Measurements from ENCODE around the gene RPS6KC1. TPM values are rescaled to one million over a fixed set of nuclear protein-coding genes. Genes with fewer than 3 reads are reported as not detected.
"Not testable (repeated sequence)": the region's sequence is repeated elsewhere in the genome, so short reads cannot be mapped to it uniquely, and the experiment has no call there.

RPS6KC1 gene
- total RNA-seq, 1 donor from 2014 or later: 9.5 TPM

DNA sequence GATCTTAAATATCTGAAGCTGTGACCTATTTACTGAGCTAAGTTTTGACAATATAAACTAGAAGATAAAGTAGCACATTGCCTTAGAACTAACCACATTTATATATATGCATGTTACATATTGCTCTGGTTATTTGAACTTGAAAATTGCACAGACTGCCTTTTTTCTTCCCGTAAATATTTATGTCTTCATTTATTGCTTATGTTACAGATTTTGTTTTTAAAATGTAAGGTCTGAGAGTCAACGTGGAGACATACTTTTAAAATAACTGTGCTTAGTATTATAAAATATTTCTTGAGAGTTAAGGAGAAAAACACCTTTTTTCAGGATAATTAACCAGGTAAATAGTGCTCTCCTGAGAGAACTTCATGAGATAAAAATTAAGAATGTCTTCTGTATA, 3.1 kb downstream of the RPS6KC1 start:
- intact Hi-C loops (cut with micrococcal nuclease): no loop called here
- no peak for ATAC-seq

DNA sequence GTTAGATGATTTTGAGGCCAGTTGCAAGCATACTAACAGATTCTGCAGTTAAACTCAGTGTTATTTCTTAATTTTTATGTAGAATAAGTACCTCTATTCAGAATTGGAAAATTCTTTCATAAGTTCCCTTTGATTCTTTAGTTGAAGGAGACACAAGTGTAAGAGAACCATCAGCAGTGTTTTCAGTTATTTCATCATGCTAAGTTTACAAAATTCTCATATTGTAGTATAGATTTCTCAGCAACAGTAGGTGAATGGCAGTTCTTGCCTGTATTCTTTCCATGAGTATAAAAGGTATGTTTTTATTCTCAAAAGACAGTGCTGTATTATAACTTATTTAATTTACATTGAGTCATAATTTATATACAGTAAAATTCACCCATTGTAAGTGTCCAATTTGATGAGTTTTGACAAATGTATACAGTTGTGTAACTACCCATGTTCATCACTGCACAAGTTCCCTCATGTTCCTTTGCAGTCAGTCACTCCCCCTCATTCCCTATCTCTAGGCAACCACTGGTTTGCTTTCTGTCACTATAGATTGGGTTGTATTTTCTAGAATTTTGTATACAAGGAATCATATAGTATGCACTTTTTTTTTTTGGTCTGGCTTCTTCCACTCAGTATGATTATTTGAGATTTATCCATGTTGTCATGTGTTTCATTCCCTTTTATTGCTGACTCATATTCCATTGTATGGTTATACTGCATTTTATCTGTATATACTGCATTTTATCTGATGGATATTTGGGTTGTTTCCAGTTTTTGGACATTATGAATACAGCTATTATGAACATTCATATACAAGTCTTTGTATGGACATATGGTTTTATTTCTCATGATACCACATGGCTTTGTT, 3.9 kb downstream of the RPS6KC1 start:
- DNase-seq (no peak), ATAC-seq (no peak)
- intact Hi-C loops (cut with micrococcal nuclease): no loop called here

More for the DNA sequence above, 3.1 kb downstream of the RPS6KC1 start:
- no peak for DNase-seq

DNA sequence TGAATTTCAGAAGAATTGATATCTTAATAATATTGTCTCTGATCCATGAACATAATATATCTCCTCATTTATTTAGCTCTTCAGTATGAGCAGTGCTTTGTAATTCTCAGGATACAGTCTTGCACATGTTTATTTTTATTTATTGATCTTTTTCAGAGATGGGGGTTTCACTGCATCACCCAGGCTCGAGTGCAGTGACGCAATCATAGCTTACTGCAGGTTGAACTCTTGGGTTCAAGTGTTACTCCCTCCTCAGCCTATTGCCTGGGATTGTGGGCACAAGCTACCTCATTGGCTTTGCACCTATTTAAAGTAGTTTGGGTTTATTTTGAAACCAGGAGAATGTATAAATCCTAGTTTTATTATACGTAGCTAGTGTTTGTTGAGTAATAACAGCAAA, 4.7 kb downstream of the RPS6KC1 start:
- DNase-seq (no peak), ATAC-seq (no peak)
- intact Hi-C loops (cut with micrococcal nuclease): no loop called here

DNA sequence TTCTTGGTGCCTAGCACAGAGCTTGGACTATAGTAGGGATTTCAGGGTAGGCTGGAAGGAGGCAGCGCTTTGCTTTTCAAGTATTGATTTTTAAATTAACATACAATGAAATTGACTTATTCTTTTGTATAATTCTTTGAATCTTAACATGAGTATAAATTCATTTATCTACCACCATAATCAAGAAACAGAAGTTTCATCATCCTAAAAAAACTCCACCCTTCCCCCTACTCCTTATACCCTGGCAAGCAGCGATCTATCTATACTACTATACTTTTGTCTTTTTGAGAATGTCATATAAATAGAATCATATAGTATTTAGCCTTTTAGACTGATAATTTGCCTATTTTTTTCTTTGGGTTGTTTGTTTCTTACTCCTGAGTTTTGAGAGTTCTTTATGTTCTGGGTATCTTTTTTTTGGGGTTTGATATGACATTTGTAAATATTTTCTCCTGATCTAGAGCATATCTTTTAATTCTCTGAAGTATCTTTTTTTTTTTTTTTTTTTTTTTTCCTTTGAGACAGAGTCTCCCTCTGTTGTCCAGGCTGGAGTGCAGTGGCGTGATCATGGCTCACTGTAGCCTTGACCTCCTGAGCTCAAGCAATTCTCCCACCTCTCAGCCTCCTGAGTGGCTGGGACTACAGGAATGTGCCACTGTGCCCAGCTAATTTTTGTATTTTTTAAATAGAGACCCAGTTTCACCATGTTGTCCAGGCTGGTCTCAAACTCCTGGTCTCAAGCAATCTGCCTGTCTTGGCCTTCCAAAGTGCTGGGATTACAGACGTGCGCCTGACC, 6.4 kb downstream of the RPS6KC1 start:
- no peak for ATAC-seq
- intact Hi-C loops (cut with micrococcal nuclease): no loop called here

DNA sequence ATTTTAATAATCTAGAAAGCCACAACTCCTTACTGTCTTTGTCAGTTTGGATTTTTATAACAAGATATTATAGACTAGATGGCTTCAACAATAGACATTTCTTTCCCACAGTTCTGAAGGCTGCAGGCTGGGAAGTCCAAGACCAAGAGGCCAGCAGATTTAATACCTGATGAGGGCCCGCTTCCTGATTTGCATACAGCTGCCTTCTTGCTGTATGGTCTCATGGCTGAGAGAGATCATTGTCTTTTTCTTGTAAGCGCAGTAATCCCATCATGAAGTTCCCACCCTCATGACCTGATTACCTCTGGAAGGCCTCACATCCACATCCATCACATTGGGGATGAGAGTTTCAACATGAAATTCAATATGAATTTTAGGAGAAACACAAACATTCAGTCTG, 9.8 kb downstream of the RPS6KC1 start:
- DNase-seq (no peak), ATAC-seq (no peak)
- intact Hi-C loops (cut with micrococcal nuclease): no loop called here

More for the DNA sequence above, 6.4 kb downstream of the RPS6KC1 start:
- no peak for DNase-seq

DNA sequence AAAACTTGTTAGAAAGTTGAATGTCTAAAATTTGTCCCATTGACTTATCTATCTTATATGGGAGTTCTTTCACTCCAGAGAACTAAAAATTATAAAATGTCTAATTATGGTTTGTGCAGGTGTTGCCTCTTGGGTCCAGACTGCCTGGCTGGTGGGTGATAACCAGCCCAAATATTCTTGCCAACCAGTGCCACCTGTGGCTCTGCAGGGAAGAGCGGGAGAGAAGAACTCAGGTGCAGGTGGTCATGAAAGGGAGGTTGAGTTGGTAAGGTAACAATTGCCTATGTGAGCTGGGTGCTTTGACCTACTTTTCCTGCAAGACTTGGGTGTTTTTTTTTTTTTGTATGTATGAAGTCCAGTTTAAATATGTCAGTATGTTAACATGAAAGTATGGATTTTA, 10.2 kb downstream of the RPS6KC1 start:
- intact Hi-C loops (cut with micrococcal nuclease): no loop called here
- DNase-seq (no peak), ATAC-seq (no peak)

DNA sequence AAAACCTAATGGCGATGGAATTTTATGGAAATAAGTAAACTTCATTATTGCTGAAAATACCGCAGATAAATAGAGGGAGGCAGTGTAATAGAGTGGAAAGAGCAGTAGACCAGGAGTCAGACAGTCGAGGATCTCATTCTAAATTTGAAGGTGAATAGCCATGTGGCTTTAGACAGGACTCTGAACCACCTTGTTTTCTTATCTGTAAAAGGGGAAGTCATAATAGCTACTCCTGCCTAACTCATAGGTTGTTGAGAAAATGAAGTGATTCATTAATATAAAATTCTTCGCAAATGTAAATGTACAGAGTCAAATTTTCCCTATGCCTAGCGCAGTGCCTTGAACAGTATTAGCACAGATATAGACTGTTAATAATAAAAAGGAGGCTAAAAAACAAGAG, 14.8 kb downstream of the RPS6KC1 start:
- ATAC-seq (no peak), DNase-seq (no peak)
- intact Hi-C loops (cut with micrococcal nuclease): no loop called here

DNA sequence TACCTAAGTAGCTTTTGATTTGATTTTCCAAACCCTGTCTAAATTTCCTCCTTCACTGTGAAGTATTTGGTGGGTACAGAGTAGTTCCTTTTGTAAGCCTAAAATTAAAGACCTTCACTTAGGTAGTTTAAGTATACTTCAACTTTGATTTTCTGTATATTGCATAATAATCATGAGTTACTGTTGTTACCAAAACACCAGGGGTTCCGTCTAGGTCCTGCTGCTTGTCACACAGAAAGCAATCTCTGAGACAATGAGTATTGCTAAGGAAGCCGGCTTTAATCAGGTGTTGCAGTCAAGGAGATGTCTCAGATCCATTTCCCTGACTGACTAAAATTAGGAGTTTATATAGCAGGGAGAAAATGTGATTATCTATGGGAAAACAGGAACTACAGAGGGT, 15.3 kb downstream of the RPS6KC1 start:
- DNase-seq: no peak
- intact Hi-C loops (cut with micrococcal nuclease): no loop called here
- ATAC-seq: no peak

DNA sequence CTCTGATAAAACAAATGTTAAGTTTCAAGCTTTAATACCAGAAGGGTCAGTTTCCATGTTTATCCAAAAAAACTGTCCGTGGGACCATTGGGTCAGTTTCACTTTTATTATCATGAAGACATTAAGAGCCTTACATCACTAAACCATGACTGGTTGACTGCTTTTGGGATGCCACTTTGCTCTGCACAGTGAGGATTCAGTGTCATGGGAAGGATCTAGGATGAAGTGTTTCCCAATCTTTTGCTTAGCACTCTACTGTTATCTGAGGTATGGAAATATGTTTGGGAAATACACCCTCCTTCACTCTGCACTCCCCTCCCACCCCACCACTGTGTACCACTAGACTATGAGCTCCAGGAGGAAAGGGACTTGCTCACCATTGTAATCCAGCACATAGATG, 16.3 kb downstream of the RPS6KC1 start:
- DNase-seq: no peak
- intact Hi-C loops (cut with micrococcal nuclease): no loop called here
- ATAC-seq: no peak

DNA sequence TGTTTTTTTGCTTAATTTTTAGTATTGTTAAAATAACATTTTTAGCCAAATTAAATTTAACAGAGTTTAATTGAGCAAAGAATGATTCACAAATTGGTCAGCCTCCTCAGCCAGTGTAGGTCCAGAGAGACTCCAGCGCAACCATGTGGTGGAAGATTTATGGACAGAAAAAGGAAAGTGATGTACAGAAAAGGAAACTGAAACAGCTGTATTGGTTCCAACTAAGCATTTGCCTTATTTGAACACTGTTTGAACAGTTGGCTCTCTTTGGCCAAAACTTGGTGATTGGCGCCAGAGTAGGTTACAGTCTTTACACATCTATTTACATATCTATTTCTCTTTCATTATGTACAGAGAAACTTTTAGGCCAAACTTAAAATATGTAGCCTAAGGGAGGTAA, 19.4 kb downstream of the RPS6KC1 start:
- DNase-seq: no peak
- intact Hi-C loops (cut with micrococcal nuclease): no loop called here
- ATAC-seq: peak; percentile 38

DNA sequence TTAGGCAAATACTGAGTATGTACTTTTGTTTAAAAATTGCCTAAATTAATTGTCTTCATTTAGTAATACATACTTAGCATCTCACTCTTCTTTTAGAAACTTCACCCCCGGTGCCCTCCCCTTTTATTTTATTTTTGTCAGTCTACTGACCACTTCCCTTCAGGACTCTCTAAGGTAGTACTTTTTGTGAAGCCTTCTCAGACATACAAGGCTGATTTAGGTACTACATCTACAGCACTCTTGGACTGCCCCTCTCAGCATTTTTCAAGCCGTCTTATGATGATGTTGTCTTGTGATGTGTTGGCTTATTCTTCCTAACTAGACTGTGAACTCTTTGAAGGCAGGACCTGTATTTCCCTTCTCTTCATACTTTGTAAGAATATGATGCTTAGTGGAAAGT, 24.7 kb downstream of the RPS6KC1 start:
- intact Hi-C loops (cut with micrococcal nuclease): no loop called here
- no peak for ATAC-seq
- no peak for DNase-seq

DNA sequence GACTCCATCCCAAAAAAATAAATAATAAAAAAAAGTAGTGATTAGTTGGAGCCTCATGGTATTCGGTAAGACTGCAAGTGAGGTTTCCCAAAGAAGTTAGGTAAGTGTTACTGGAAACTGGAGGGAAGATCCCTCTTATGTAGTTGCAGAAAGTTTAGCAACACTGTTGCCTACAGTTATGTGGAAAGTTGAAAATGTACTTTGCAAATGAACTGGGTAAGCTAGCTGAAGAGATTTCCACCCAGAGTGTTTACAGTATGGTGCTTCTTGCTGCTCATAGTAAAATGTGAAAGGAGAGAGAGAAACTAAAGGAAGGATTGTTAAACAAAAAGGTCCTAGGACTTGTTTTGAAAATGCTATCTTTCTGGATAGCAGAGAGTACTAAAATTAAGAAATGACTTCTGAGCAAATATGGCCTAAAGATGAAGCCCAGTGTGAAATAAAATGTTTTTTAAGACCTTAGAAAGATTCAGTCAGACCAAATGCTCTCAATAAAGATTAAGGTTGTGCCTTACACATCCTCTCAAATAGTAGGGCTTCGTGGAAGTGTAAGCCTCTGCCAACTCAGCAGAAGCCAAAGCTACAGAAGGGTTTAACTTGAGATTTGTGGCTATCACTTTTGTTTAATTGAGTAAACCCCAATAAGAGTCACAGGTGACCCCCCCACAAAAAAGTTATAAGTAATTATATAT, 31.5 kb downstream of the RPS6KC1 start:
- DNase-seq (no peak), ATAC-seq (no peak)
- intact Hi-C loops (cut with micrococcal nuclease): no loop called here

DNA sequence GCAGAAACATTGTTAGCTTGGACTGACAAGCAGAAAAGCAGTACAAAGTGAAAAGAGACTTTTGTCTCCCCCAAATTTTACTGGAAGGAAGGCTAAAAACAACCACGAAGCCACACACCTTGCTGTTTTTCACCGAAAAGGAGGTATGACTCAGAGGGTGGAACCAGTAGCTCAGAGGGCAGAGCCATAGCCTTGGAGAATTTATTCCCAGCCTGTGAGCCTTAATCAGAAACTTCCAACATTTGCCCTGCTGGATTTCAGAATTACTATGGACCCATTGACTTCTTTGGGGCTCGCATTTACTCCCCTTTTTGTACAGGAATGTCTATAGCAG, 32.0 kb downstream of the RPS6KC1 start:
- ATAC-seq (no peak), DNase-seq (no peak)
- intact Hi-C loops (cut with micrococcal nuclease): no loop called here

DNA sequence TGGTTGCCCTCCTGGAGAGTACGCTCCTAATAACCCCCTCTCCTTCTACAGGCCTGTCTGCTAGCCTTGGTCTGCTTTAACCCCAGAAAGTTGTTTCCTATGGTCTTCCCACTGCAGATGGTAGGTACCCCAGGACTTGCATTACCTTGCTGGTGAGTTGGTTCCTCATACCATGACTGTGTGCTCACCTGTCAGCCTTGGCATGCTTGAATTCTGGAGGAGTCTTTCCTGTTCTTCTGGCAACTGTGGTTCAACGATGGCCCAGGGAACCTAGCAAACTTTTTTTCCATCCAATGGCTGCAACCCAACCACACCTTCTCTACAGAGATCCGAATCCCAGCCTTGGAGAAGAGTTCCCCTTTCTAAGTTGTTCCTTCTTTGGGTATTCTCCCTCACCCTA, 36.9 kb downstream of the RPS6KC1 start:
- DNase-seq (no peak), ATAC-seq (no peak)
- intact Hi-C loops (cut with micrococcal nuclease): no loop called here

DNA sequence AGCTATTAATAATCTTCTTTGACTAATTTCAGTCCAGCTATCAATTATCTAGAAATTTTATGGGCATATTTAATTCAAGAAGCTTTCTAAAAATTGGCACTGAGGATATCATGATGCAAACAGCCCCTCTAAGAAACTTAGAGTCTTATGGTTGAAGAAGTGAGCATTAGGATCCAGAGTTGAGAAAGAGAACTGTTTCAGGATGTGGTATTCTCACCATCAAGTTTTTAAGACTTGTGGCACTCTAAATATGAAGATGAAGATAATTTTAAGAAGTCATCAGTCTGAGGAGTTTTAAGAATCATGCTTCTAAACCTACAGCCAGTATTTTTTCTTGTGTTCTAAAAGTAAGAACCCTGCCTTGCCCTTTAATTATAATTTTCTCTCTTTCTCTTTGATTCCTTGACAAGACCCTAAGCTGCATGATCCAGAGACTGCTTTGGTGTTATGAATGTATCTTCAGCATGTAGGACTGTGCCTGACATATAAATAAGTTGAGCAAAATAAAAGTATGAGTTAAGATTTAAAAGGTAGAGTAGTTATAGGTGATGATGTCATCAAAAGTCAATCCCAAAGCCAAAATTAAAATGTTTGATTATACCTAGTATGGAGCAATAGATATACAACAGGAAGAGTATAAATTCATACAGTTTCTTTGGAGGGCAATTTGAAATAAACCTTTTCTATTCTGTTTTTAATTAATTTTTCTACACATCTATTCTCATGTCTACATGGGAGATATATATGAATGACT, 39.1 kb downstream of the RPS6KC1 start:
- no peak for ATAC-seq
- DNase-seq: no peak
- intact Hi-C loops (cut with micrococcal nuclease): no loop called here

DNA sequence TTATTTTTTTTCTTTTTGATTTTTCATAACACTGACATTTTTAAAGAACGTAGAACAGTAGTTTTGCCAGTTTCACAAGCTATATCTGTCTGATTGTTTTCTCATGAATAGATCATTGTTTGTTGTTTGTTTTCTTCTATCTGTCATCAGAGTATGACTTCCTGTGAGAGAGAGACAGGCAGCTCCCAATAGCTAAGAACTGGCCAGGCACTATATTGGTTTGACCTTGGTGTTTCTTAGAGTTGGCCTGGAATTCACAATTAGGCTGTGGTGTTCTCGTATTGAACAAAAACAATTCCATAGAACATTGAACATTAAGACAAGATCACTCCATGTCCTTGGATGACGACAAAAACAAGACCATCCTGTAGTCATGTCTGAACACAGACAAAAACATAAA, 43.4 kb downstream of the RPS6KC1 start:
- ATAC-seq: no peak
- no peak for DNase-seq
- intact Hi-C loops (cut with micrococcal nuclease): no loop called here

DNA sequence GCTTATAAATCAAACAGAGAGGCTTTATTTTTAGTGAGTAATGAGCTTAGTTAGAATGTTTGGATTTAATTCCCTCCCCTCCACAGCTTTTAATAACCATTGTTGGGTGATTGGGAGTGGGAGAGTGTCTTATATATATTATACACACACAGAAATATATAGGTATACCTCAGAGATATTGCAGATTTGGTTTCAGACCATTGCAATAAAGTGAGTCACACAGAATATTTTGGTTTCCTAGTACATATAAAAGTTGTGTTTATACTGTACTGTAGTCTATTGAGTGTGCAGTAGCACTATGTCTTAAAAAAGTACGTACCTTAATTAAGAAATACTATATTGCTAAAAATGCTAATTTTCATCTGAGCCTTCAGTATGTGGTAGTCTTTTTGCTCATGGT, 44.4 kb downstream of the RPS6KC1 start:
- intact Hi-C loops (cut with micrococcal nuclease): no loop called here
- DNase-seq: no peak
- ATAC-seq: no peak

DNA sequence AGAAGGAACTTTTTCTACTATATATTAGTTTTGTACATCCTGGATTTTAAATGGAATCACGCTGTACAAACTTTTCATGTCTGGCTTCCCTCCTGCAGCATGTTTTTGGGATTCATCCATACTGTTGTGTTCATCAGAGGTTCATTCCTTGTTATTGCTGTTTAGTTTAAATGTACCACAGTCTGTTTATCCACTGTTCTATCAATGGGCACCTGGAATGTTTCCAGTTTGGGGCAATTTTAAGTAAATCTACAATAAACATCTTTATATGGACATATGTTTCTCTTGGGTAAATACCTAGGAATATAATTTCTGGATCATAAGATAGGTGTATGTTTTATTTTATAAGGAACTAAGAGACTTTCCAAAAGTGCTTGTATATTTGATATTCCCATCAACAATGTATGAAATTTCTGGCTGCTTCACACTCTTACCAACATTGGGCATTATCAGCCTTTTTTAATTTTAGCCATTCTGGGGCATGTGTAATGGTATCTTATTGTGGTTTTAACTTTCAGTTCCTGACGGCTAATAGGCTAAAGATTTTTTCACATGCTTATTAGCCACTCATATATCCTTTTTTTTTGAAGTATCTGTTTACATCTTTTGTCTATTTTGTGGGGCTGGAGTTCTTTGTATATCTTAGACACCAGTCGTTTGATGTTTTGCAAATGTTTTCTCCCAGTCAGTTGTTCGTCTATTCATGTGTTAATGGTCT, 48.8 kb downstream of the RPS6KC1 start:
- no peak for ATAC-seq
- DNase-seq: no peak
- intact Hi-C loops (cut with micrococcal nuclease): no loop called here

DNA sequence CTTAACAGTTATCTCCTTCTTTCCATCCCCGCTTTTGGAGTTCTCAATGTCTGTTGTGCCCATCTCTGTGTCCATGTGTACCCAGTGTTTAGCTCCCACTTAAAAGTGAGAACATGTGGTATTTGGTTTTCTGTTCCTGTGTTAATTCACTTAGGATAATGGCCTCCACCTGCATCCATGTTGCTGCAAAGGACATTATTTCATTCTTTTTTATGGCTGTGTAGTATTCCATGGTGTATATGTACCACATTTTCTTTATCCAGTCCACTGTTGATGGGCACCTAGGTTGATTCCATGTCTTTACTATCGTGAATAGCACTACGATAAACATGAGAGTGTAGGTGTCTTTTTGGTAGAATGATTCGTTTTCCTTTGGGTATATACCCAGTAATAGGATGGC, 49.5 kb downstream of the RPS6KC1 start:
- intact Hi-C loops (cut with micrococcal nuclease); ATAC-seq; DNase-seq: not testable (repeated sequence)

Data from left ventricle myocardium superior (tissue), 1 donor.